Heart right ventricle (tissue), 16 donors: Measurements from ENCODE around the gene MRPL42. TPM values are rescaled to one million over a fixed set of nuclear protein-coding genes. Genes with fewer than 3 reads are reported as not detected.

Experiments used
- ATAC-seq, 8 donors: fragments of 200-7000 bp; cut with Tn5 transposase; one replicate each; pipeline ENCODE4 v1.9.1; 2020; ENCODE audit warnings: mild to moderate bottlenecking in 8 of 8, moderate library complexity in 8 of 8, moderate number of reproducible peaks in 1 of 8
- DNase-seq, 2 donors: peaks; one replicate each; pipeline ENCODE4 v3.0.0-alpha.2; 2020
- H3K27ac ChIP-seq, 10 donors: fragments of 200-600 bp; sonication (generic) in 2 of 10; one replicate each; pipeline versions ENCODE4 v1.5.0 to v1.8.0; 2020 to 2022; ENCODE audit warnings: mild to moderate bottlenecking in 3 of 10
- H3K27me3 ChIP-seq, 7 donors: fragments of 200-600 bp; one replicate each; pipeline ENCODE4 v1.8.0; 2021 to 2022; ENCODE audit warnings: mild to moderate bottlenecking in 2 of 7
- H3K36me3 ChIP-seq, 9 donors: fragments of 200-600 bp; sonication (generic) in 1 of 9; one replicate each; pipeline versions ENCODE4 v1.5.0 to v1.8.0; 2020 to 2022; ENCODE audit warnings: mild to moderate bottlenecking in 2 of 9
- H3K4me1 ChIP-seq, 9 donors: fragments of 200-600 bp; sonication (generic) in 1 of 9; one replicate each; pipeline versions ENCODE4 v1.5.0 to v1.8.0; 2020 to 2022; ENCODE audit warnings: mild to moderate bottlenecking in 4 of 9
- H3K4me3 ChIP-seq, 10 donors: fragments of 200-600 bp; sonication (generic) in 2 of 10; one replicate each; pipeline versions ENCODE4 v1.5.0 to v1.8.0; 2020 to 2022; ENCODE audit warnings: mild to moderate bottlenecking in 7 of 10, moderate library complexity in 2 of 10
- H3K9me3 ChIP-seq, 11 donors: fragments of 200-600 bp in 10 of 11; sonication (generic) in 2 of 11; one replicate each; pipeline versions ENCODE4 v1.5.0 to v1.8.0; 2013 to 2022; ENCODE audit warnings: mild to moderate bottlenecking in 2 of 11, control low read depth in 1 of 11, moderate library complexity in 1 of 11
- WGBS, 2 donors: extraction: QIAGEN DNeasy Blood & Tissue Kit; methylation state at CpG; one replicate each; pipeline ENCODE4 v1.1.7; 2013; ENCODE audit warnings: inconsistent platforms in 1 of 2; 5-methylcytosine and 5-hydroxymethylcytosine counted together
- intact Hi-C, 10 donors: fragments of 100-400 bp; cut with DNase I; formaldehyde crosslinking; loops; one replicate each; pipeline versions ENCODE4 v1.11.1 to v1.14.2; 2022
- polyA plus RNA-seq, 2 donors: library from polyadenylated mRNA; stranded (reverse); fragments of 200-250 nt; gene quantifications; one replicate each; pipeline ENCODE4 v1.2.3, GENCODE V29; 2013
- total RNA-seq, 10 donors: library from RNA; stranded (reverse); fragmentation: NEBNext Ultra II Directional in 3 of 10; extraction: Animal tissue kit (Norgen Biotek cat#: 25700) in 3 of 10; gene quantifications; one replicate each; pipeline versions ENCODE4 v1.2.1 to v1.2.4, GENCODE V29; 2021 to 2023
- TF ChIP-seq, protein P1 (sequence below), 9 donors: fragments of 200-600 bp; sonication (generic) in 2 of 9; IDR thresholded peaks; one replicate each; pipeline versions ENCODE4 v1.5.0 to v1.8.0; 2021 to 2022; ENCODE audit warnings: antibody characterized with exemption in 9 of 9, mild to moderate bottlenecking in 5 of 9, moderate library complexity in 1 of 9
- donor health status: Arrhythmogenic right ventricular cardiomyopathy.
- donor health status: ischemic (EF 13 %, LVEDD 7.1; RV severe dilation, severe dysfunction).
- donor health status: healthy with polysubstance abuse.
- donor health status: DM: no; HTN: yes; CAD: no.
- donor health status: DM: no; HTN: no; CAD: no.
- donor health status: ischemic (EF 25% LVEDD 6.9; RV normal size, moderate dysfunction).
- donor health status: ischemic (EF 25% LVEDD 5.7; RV mildly dilated, moderate dysfunction).
- donor health status: healthy.
- donor health status: DM: yes; HTN: yes; CAD: no.
- donor health status: Ischemic cardiomyopathy.
- donor health status: ischemic (EF 35%, LVEDD 5.7; RV mildly dilated, moderate dysfunction).
- donor health status: nonischemic (EF 11% LVEDD 7.7; RV severe dilation, severe dysfunction).
- donor health status: DM: yes; HTN: yes; CAD: no.
- donor health status: PGD.
- donor health status: ischemic (EF 29% LVEDD 5.4; RV normal size, mild dysfunction).
- donor health status: nonischemic (EF 23%, LVEDD 6.1; RV moderate dilation, normal function).

Gene MRPL42
- total and polyA plus RNA-seq, 12 donors = 17.4 to 59.6 (median 43.9) TPM

DNA sequence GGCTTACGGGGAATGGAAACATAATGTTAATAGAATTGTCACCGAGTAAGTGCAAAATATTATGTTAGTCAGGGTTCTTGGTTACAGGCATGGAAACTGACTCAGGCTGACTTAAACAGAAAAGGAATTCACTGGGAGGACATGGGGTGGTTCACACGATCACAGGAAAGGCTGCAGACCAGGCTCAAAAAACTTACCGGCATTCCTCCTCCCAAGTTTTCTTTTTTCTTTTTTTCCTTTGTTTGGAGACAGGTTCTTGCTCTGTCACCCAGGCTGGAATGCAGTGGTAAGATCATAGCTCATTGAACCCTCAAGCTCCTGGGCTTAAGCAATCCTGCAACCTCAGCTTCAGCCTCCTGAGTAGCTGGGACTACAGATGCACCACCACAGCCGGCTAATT lies 13.7 kb upstream of the MRPL42 start:
- WGBS, 2 donors = 85 to 86% methylated on average over 5 of the region's 5 CpGs
- no peak for ATAC-seq
- Histone ChIP-seq H3K27me3 (peaks cover 0 to 5% (median 0%) of the 10 kb centered on the region in 7 donors), H3K4me1 (peaks cover 0 to 4% (median 0%) of the 10 kb centered on the region in 9 donors), H3K27ac (no peak overlapping the region), H3K9me3 (no peaks in the 10 kb centered on the region), H3K36me3 (no peaks in the 10 kb centered on the region), H3K4me3 (no peak overlapping the region)
- intact Hi-C loops = no loop called here
- TF ChIP-seq, protein P1, sequence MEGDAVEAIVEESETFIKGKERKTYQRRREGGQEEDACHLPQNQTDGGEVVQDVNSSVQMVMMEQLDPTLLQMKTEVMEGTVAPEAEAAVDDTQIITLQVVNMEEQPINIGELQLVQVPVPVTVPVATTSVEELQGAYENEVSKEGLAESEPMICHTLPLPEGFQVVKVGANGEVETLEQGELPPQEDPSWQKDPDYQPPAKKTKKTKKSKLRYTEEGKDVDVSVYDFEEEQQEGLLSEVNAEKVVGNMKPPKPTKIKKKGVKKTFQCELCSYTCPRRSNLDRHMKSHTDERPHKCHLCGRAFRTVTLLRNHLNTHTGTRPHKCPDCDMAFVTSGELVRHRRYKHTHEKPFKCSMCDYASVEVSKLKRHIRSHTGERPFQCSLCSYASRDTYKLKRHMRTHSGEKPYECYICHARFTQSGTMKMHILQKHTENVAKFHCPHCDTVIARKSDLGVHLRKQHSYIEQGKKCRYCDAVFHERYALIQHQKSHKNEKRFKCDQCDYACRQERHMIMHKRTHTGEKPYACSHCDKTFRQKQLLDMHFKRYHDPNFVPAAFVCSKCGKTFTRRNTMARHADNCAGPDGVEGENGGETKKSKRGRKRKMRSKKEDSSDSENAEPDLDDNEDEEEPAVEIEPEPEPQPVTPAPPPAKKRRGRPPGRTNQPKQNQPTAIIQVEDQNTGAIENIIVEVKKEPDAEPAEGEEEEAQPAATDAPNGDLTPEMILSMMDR (IDR thresholded peaks at IDR 0.05) = no peak
- DNase-seq = no peak

DNA sequence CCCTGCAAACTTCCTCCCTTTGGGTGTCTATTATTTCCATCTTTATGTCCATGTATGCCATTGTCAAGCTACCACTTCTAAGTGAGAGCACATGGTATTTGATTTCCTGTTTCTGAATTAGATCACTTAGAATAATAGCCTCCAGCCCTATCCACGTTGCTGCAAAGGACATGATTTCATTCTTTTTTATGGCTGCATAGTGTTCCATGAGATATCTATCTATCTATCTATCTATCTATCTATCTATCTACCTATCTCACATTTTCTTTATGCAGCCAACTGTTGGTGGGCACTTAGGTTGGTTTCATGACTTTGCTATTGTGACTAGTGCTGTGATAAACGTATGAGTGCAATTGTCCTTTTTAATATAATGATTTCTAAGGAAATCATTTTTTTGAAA lies 11.2 kb upstream of the MRPL42 start:
- WGBS, 2 donors = 62 to 68% methylated on average over 2 of the region's 2 CpGs
- intact Hi-C loops = no loop called here
- TF ChIP-seq, protein P1 (IDR thresholded peaks at IDR 0.05) = no peak
- Histone ChIP-seq H3K36me3 (no peaks in the 10 kb centered on the region), H3K27ac (no peak overlapping the region), H3K4me1 (peaks cover 0 to 17% (median 0%) of the 10 kb centered on the region in 9 donors), H3K9me3 (no peaks in the 10 kb centered on the region), H3K4me3 (no peak overlapping the region), H3K27me3 (peaks cover 0 to 5% (median 0%) of the 10 kb centered on the region in 7 donors)
- ATAC-seq = no peak
- DNase-seq = no peak

DNA sequence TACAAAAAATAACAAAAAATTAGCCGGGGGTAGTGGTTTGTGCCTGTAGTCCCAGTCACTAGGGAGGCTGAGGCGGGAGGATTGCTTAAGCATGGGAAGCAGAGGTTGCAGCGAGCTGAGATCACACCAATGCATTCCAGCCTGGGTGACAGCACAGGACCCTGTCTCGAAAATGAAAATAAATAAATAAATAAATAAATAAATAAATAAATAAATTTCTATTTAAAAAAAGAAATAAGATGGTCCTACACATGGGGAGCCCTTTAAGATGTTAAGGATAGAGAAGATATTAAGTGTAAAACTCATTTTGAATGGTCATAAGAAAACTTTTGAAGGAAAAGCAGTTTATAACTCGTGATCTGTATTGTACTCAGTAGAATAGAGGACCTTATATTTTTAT lies 8.2 kb upstream of the MRPL42 start:
- TF ChIP-seq, protein P1 (IDR thresholded peaks at IDR 0.05) = no peak
- Histone ChIP-seq H3K4me3 (no peak overlapping the region), H3K27ac (no peak overlapping the region), H3K4me1 (peaks cover 0 to 17% (median 0%) of the 10 kb centered on the region in 9 donors), H3K36me3 (no peaks in the 10 kb centered on the region), H3K9me3 (no peaks in the 10 kb centered on the region), H3K27me3 (peaks cover 0 to 3% (median 0%) of the 10 kb centered on the region in 7 donors)
- ATAC-seq (no peak), DNase-seq (no peak)
- intact Hi-C loops = no loop called here
- WGBS, 2 donors = 92 to 96% methylated on average over 5 of the region's 5 CpGs

DNA sequence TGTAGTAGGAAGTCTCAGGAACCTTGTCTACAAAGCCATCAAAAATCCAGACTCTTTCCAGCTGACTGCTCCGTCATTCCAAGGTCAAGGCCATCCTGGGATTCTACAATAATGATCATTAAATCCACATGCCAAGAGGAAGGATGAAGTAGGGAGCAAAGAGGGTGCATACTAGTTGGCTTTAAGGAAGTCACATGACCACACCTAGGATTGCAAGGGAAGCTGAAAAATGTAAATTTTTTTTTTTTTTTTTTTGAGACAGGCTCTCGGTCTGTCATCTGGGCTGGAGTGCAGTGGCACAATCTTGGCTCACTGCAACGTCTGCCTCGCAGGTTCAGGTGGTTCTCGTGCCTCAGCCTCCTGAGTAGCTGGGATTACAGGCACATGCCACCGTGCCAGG lies 7.3 kb upstream of the MRPL42 start:
- intact Hi-C loops = no loop called here
- 77 to 87% methylated on average over 6 of the region's 6 CpGs for WGBS, 2 donors
- DNase-seq (no peak), ATAC-seq (no peak)
- Histone ChIP-seq H3K27ac (no peak overlapping the region), H3K36me3 (no peaks in the 10 kb centered on the region), H3K4me3 (no peak overlapping the region), H3K4me1 (peaks cover 0 to 17% (median 0%) of the 10 kb centered on the region in 9 donors), H3K27me3 (no peaks in the 10 kb centered on the region), H3K9me3 (no peaks in the 10 kb centered on the region)
- TF ChIP-seq, protein P1 (IDR thresholded peaks at IDR 0.05) = no peak
